AML-193 (cell line): Measurements from ENCODE around the gene CRYBB3.
A peak's percentile ranks its signal among the peaks of the same experiment; 100 is the strongest.
"Not testable (repeated sequence)": the region's sequence is repeated elsewhere in the genome, so short reads cannot be mapped to it uniquely, and the experiment has no call there.

Experiments
- DNase-seq, 2 experiments: peaks; one replicate each; lab custom pipeline; 2025; lab: John Stamatoyannopoulos, UW

CRYBB3 gene

GRCh38 chr22:25176175-25176574 is 23.5 kb upstream of the CRYBB3 start:
- no peak for DNase-seq

- DNase-seq: no peak
Measured at GRCh38 chr22:25176799-25177198, 22.9 kb upstream of the CRYBB3 start.

- DNase-seq: no peak
Measured at GRCh38 chr22:25177226-25177625, 22.4 kb upstream of the CRYBB3 start.

- no peak for DNase-seq
Measured at GRCh38 chr22:25177895-25178294, 21.8 kb upstream of the CRYBB3 start.

- DNase-seq: not testable (repeated sequence)
Measured at GRCh38 chr22:25178348-25178747, 21.3 kb upstream of the CRYBB3 start.

GRCh38 chr22:25178869-25179631 is 20.6 kb upstream of the CRYBB3 start:
- not testable (repeated sequence) for DNase-seq

GRCh38 chr22:25182131-25183110 is 17.2 kb upstream of the CRYBB3 start:
- no peak for DNase-seq

GRCh38 chr22:25183949-25184619 is 15.6 kb upstream of the CRYBB3 start:
- no peak for DNase-seq

- no peak for DNase-seq
Measured at GRCh38 chr22:25186140-25186539, 13.5 kb upstream of the CRYBB3 start.

- DNase-seq: no peak
Measured at GRCh38 chr22:25187469-25187868, 12.2 kb upstream of the CRYBB3 start.

- DNase-seq: no peak
Measured at GRCh38 chr22:25192406-25192805, 7.3 kb upstream of the CRYBB3 start.

- no peak for DNase-seq
Measured at GRCh38 chr22:25193130-25193529, 6.5 kb upstream of the CRYBB3 start.

GRCh38 chr22:25193548-25193947 is 6.1 kb upstream of the CRYBB3 start:
- no peak for DNase-seq

GRCh38 chr22:25196326-25196725 is 3.3 kb upstream of the CRYBB3 start:
- no peak for DNase-seq

GRCh38 chr22:25197340-25197739 is 2.3 kb upstream of the CRYBB3 start:
- DNase-seq: no peak

- no peak for DNase-seq
Measured at GRCh38 chr22:25200967-25201366, 1.3 kb downstream of the CRYBB3 start.

GRCh38 chr22:25201557-25202273 is 2.1 kb downstream of the CRYBB3 start:
- no peak for DNase-seq

- peak; percentile 33 to 39 for DNase-seq
Measured at GRCh38 chr22:25202290-25202921, 2.7 kb downstream of the CRYBB3 start.

GRCh38 chr22:25203082-25203481 is 3.4 kb downstream of the CRYBB3 start:
- DNase-seq: no peak

GRCh38 chr22:25204547-25204946 is 4.9 kb downstream of the CRYBB3 start:
- not testable (repeated sequence) for DNase-seq

- DNase-seq: no peak
Measured at GRCh38 chr22:25205847-25206246, 6.2 kb downstream of the CRYBB3 start.
